ENCODE results near the gene CCM2L.

Gene CCM2L

GRCh38 chr20:32010101-32010500 lies at the start of gene CCM2L:
Gene CCM2L (plus strand): TSS chr20:32010438. CDS start chr20:32010455, 17 bp downstream.
- peak within 1 kb of the TSS; percentile 33 for H3K4me3 ChIP-seq (ENCODE audit: low read depth, low read length)
- no peaks in the 10 kb centered on the region for H3K79me2 ChIP-seq
- H3K27ac ChIP-seq: peak within 1 kb of the TSS; percentile 17
- H3K36me3 ChIP-seq (ENCODE audit: control insufficient read depth, insufficient read depth, low read length): no peaks in the 10 kb centered on the region
- H3K27me3 ChIP-seq (ENCODE audit: control insufficient read depth, insufficient read depth, low read length): no peaks in the 10 kb centered on the region
- no peak within 1 kb of the TSS for H3K9ac ChIP-seq
- H3K4me1 ChIP-seq: no peaks in the 10 kb centered on the region
- H3K4me2 ChIP-seq (ENCODE audit: low read length): no peak within 1 kb of the TSS
- TF ChIP-seq CTCF (IDR thresholded peaks at IDR 0.05): no peak
- H2AFZ ChIP-seq: no peak within 1 kb of the TSS
- H3K9me3 ChIP-seq (ENCODE audit: control insufficient read depth, low read length): no peaks in the 10 kb centered on the region

GRCh38 chr20:31962761-31963160 lies 47.5 kb upstream of the CCM2L start:
- Histone ChIP-seq H3K9me3 (ENCODE audit: control insufficient read depth, low read length) (no peaks in the 10 kb centered on the region), H3K4me3 (ENCODE audit: low read depth, low read length) (no peak overlapping the region), H3K36me3 (ENCODE audit: control insufficient read depth, insufficient read depth, low read length) (no peaks in the 10 kb centered on the region), H3K27ac (no peak overlapping the region), H2AFZ (no peak overlapping the region), H3K4me1 (peaks cover 4% of the 10 kb centered on the region), H3K79me2 (no peaks in the 10 kb centered on the region), H3K27me3 (ENCODE audit: control insufficient read depth, insufficient read depth, low read length) (peaks cover 4% of the 10 kb centered on the region), H3K9ac (no peak overlapping the region), H3K4me2 (ENCODE audit: low read length) (no peak overlapping the region)
- TF ChIP-seq CTCF (IDR thresholded peaks at IDR 0.05): no peak

- H3K27ac ChIP-seq: no peak overlapping the region
- peaks cover 4% of the 10 kb centered on the region for H3K4me1 ChIP-seq
- no peaks in the 10 kb centered on the region for H3K36me3 ChIP-seq (ENCODE audit: control insufficient read depth, insufficient read depth, low read length)
- no peak overlapping the region for H3K4me2 ChIP-seq (ENCODE audit: low read length)
- H3K27me3 ChIP-seq (ENCODE audit: control insufficient read depth, insufficient read depth, low read length): peaks cover 4% of the 10 kb centered on the region
- no peak overlapping the region for H3K9ac ChIP-seq
- no peak overlapping the region for H3K4me3 ChIP-seq (ENCODE audit: low read depth, low read length)
- H3K9me3 ChIP-seq (ENCODE audit: control insufficient read depth, low read length): no peaks in the 10 kb centered on the region
- H2AFZ ChIP-seq: no peak overlapping the region
- TF ChIP-seq CTCF (IDR thresholded peaks at IDR 0.05): no peak
- H3K79me2 ChIP-seq: no peaks in the 10 kb centered on the region
Observed at GRCh38 chr20:31963889-31964288, 46.3 kb upstream of the CCM2L start.

GRCh38 chr20:31966991-31967655 lies 43.1 kb upstream of the CCM2L start:
- Histone ChIP-seq H3K27ac (peak overlapping the region; percentile 64), H3K27me3 (ENCODE audit: control insufficient read depth, insufficient read depth, low read length) (peaks cover 4% of the 10 kb centered on the region), H3K36me3 (ENCODE audit: control insufficient read depth, insufficient read depth, low read length) (no peaks in the 10 kb centered on the region), H2AFZ (peak overlapping the region; percentile 72), H3K9me3 (ENCODE audit: control insufficient read depth, low read length) (no peaks in the 10 kb centered on the region), H3K4me1 (peaks cover 16% of the 10 kb centered on the region), H3K79me2 (peaks cover 3% of the 10 kb centered on the region), H3K4me3 (ENCODE audit: low read depth, low read length) (no peak overlapping the region), H3K9ac (no peak overlapping the region), H3K4me2 (ENCODE audit: low read length) (no peak overlapping the region)
- no peak for TF ChIP-seq CTCF (IDR thresholded peaks at IDR 0.05)

GRCh38 chr20:31967830-31968249 lies 42.4 kb upstream of the CCM2L start, which contains the start of gene XKR7:
Gene XKR7 (plus strand): TSS chr20:31968151. CDS start chr20:31968176, 25 bp downstream.
- no peak for TF ChIP-seq CTCF (IDR thresholded peaks at IDR 0.05)
- Histone ChIP-seq H3K27me3 (ENCODE audit: control insufficient read depth, insufficient read depth, low read length) (peaks cover 4% of the 10 kb centered on the region), H3K4me2 (ENCODE audit: low read length) (no peak within 1 kb of the TSS), H3K4me3 (ENCODE audit: low read depth, low read length) (no peak within 1 kb of the TSS), H3K27ac (peak within 1 kb of the TSS; percentile 71), H3K79me2 (peaks cover 3% of the 10 kb centered on the region), H3K9me3 (ENCODE audit: control insufficient read depth, low read length) (no peaks in the 10 kb centered on the region), H3K36me3 (ENCODE audit: control insufficient read depth, insufficient read depth, low read length) (no peaks in the 10 kb centered on the region), H3K4me1 (peaks cover 16% of the 10 kb centered on the region), H3K9ac (no peak within 1 kb of the TSS), H2AFZ (peak within 1 kb of the TSS; percentile 80)

Measured in parathyroid adenoma (tissue), 2 donors.